ENCODE data around the gene STK33. TPM values are rescaled to one million over a fixed set of nuclear protein-coding genes. Genes with fewer than 3 reads are reported as not detected.

STK33 gene
- total and polyA plus RNA-seq, 2 donors (not counting 3 experiments of a cell fraction or from before 2014, with no cell fraction given), result 0.63 to 3.4 TPM

DNA sequence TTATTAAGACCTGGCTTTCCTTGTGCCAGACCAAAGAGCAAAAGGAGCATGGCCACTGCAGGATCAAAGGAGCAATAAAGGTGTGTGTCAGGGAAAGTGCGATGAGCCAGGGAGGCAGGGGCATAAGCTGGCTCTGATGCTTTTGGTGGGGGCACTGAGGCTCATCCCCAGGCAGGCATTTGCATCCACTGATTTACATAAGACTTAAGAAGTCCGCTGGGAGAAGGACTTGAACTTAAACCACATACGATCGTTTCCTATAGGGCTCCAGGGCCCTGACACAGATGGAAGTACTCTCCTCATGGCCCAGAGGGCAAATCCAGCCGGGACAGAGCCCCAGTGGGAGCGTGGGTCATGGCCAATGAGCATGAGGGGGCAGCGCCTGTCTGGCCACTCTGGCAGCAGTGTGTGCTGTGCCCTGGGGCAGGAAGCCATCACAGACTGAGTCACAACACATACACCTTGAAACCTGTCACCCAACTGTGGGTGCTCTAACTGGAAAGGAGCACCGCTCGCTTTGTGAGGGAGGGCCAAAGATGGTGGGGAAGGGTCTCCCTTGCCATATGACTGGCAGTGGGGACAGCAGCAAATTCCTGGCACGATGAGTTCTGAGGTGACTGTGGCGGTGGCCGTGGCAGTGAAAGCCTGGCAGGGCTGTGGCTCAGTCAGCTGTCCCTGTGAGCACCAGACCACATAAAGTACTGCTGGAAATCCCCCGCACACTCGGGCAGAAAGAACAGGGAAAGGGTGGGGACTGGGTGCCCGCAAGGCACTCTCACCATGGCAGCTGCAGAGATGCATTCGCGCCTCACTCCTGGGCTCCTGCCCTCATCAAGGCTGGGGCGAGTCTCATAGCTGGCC, 251.0 kb downstream of the STK33 start:
- no TSS peak for BruUV-seq (replicated peaks)
- Histone ChIP-seq H3K4me1 (ENCODE audit: control insufficient read depth, extremely low read depth, insufficient read depth, low read length) (no peaks in the 10 kb centered on the region), H3K9ac (replicated peaks; ENCODE audit: extremely low read depth, insufficient read depth, low read length) (no peak overlapping the region), H3K27ac (ENCODE audit: insufficient read depth, low read depth, low read length) (no peak overlapping the region), H3K9me1 (replicated peaks; ENCODE audit: control insufficient read depth, extremely low read depth, insufficient read depth, low read length) (no peaks in the 10 kb centered on the region), H3K4me3 (replicated peaks in 1 of 3; ENCODE audit: insufficient read depth in 1 of 3, low read depth in 1 of 3, low read length in 3 of 3) (no peak overlapping the region), H3K4me2 (ENCODE audit: insufficient read depth, low read length) (no peak overlapping the region), H3K9me3 (replicated peaks; ENCODE audit: control insufficient read depth, insufficient read depth, low read length) (no peaks in the 10 kb centered on the region), H3K79me2 (ENCODE audit: control insufficient read depth, insufficient read depth, low read length) (no peaks in the 10 kb centered on the region), H4K20me1 (replicated peaks; ENCODE audit: control insufficient read depth, extremely low read depth, insufficient read depth, low read length) (no peaks in the 10 kb centered on the region), H3K27me3 (ENCODE audit: control insufficient read depth in 2 of 2, insufficient read depth in 2 of 2, low read length in 2 of 2) (no peaks in the 10 kb centered on the region), H2AFZ (ENCODE audit: low read depth, low read length) (no peak overlapping the region), H3K36me3 (ENCODE audit: control insufficient read depth in 2 of 2, extremely low read depth in 1 of 2, insufficient read depth in 2 of 2, low read length in 2 of 2) (no peaks in the 10 kb centered on the region)
- CTCF ChIA-PET, result interaction anchor here (1.3 to 2.3 kb wide), 3 partner anchors 80 to 617 kb away, joined by 4 to 7 read pairs (median 4); partner anchors contain the start of gene LMO1
- no peak for TF ChIP-seq GATA2 (IDR thresholded peaks at IDR 0.05; ENCODE audit: insufficient read depth, insufficient read length, low read depth, low read length)
- no peak for TF ChIP-seq JUN (IDR thresholded peaks at IDR 0.05; ENCODE audit: borderline replicate concordance, insufficient read depth, insufficient read length, low read depth)
- TF ChIP-seq, protein P1, sequence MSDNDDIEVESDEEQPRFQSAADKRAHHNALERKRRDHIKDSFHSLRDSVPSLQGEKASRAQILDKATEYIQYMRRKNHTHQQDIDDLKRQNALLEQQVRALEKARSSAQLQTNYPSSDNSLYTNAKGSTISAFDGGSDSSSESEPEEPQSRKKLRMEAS (IDR thresholded peaks at IDR 0.05; ENCODE audit: insufficient read depth, insufficient read length), result no peak
- TF ChIP-seq, protein P2, sequence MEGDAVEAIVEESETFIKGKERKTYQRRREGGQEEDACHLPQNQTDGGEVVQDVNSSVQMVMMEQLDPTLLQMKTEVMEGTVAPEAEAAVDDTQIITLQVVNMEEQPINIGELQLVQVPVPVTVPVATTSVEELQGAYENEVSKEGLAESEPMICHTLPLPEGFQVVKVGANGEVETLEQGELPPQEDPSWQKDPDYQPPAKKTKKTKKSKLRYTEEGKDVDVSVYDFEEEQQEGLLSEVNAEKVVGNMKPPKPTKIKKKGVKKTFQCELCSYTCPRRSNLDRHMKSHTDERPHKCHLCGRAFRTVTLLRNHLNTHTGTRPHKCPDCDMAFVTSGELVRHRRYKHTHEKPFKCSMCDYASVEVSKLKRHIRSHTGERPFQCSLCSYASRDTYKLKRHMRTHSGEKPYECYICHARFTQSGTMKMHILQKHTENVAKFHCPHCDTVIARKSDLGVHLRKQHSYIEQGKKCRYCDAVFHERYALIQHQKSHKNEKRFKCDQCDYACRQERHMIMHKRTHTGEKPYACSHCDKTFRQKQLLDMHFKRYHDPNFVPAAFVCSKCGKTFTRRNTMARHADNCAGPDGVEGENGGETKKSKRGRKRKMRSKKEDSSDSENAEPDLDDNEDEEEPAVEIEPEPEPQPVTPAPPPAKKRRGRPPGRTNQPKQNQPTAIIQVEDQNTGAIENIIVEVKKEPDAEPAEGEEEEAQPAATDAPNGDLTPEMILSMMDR (IDR thresholded peaks at IDR 0.05; ENCODE audit: extremely low read depth in 1 of 2, insufficient read depth in 1 of 2, low read depth in 1 of 2, low read length in 2 of 2), result no peak
- no peak for TF ChIP-seq FOS (IDR thresholded peaks at IDR 0.05; ENCODE audit: borderline replicate concordance, insufficient read depth, low read length)
- TF ChIP-seq EZH2 (IDR thresholded peaks at IDR 0.05; ENCODE audit: borderline replicate concordance, low read depth, low read length, severe bottlenecking), result no peak
- TF ChIP-seq POLR2A (IDR thresholded peaks at IDR 0.05; ENCODE audit: low read depth, low read length), result no peak
- no peak for TF ChIP-seq MYC (IDR thresholded peaks at IDR 0.05; ENCODE audit: low read depth, low read length)
- TF ChIP-seq POLR2AphosphoS5 (IDR thresholded peaks at IDR 0.05; ENCODE audit: insufficient read depth, low read depth, low read length), result no peak
- dilution Hi-C loops (cut with MboI; ENCODE audit: extremely low pct_ligation_motif_present, low sequenced_read_pairs), result no loop called here
- intact Hi-C loops (cut with micrococcal nuclease), result no loop called here
- no peak for FAIRE-seq
- DNase-seq (ENCODE audit: low read depth, low spot score), result no peak
- POLR2A ChIA-PET, result no interaction called here
